Left ventricle myocardium inferior (tissue), 1 donor: Measurements from ENCODE around the gene SH3BGRL3. TPM values are rescaled to one million over a fixed set of nuclear protein-coding genes. Genes with fewer than 3 reads are reported as not detected.

Experiments used
- DNase-seq: peaks from one replicate; pipeline ENCODE4 v3.0.0-alpha.2; 2020
- H3K27ac ChIP-seq: fragments of 200-600 bp; replicated peaks from 2 replicates; pipeline ENCODE4 v1.8.0; 2021
- H3K27me3 ChIP-seq: fragments of 200-600 bp; 2 replicates; pipeline ENCODE4 v1.8.0; 2021; ENCODE audit warnings: low read depth
- H3K36me3 ChIP-seq: fragments of 200-600 bp; 2 replicates; pipeline ENCODE4 v1.8.0; 2021
- H3K4me1 ChIP-seq: fragments of 200-600 bp; 2 replicates; pipeline ENCODE4 v1.8.0; 2021
- H3K4me3 ChIP-seq: fragments of 200-600 bp; 2 replicates; pipeline ENCODE4 v1.8.0; 2021; ENCODE audit warnings: mild to moderate bottlenecking, moderate library complexity
- H3K9me3 ChIP-seq: fragments of 200-600 bp; replicated peaks from 2 replicates; pipeline ENCODE4 v1.8.0; 2021
- CTCF ChIP-seq: fragments of 200-600 bp; IDR thresholded peaks from 2 replicates; pipeline ENCODE4 v1.8.0; 2021; ENCODE audit warnings: antibody characterized with exemption, mild to moderate bottlenecking, borderline replicate concordance
- intact Hi-C: fragments of 100-400 bp; cut with micrococcal nuclease; formaldehyde crosslinking; loops from one replicate; pipeline ENCODE4 v1.11.0; 2022
- total RNA-seq: library from RNA; stranded (reverse); fragmentation: NEBNext Ultra II Directional; extraction: Animal tissue kit (Norgen Biotek cat#: 25700); gene quantifications from one replicate; pipeline ENCODE4 v1.2.1, GENCODE V29; 2021
- donor health status: DM: no; HTN: yes; CAD: no; lungs with severe emphysema.

SH3BGRL3 gene
- total RNA-seq, 1 donor from 2014 or later: 32.1 TPM

GRCh38 chr1:26278724-26279455 lies 996 bp upstream of the SH3BGRL3 start:
- H3K27ac ChIP-seq: peak overlapping the region; percentile 98
- peak overlapping the region; percentile 92 for H3K4me3 ChIP-seq
- peaks cover 92% of the 10 kb centered on the region for H3K4me1 ChIP-seq
- TF ChIP-seq CTCF: no peak
- H3K27me3 ChIP-seq: no peaks in the 10 kb centered on the region
- peaks cover 37% of the 10 kb centered on the region for H3K36me3 ChIP-seq
- intact Hi-C loops: loop anchor here (5.0 kb wide), 1 partner anchor 43 kb away; no protein-coding TSS in a partner anchor
- no peaks in the 10 kb centered on the region for H3K9me3 ChIP-seq
- no peak for DNase-seq

DNA sequence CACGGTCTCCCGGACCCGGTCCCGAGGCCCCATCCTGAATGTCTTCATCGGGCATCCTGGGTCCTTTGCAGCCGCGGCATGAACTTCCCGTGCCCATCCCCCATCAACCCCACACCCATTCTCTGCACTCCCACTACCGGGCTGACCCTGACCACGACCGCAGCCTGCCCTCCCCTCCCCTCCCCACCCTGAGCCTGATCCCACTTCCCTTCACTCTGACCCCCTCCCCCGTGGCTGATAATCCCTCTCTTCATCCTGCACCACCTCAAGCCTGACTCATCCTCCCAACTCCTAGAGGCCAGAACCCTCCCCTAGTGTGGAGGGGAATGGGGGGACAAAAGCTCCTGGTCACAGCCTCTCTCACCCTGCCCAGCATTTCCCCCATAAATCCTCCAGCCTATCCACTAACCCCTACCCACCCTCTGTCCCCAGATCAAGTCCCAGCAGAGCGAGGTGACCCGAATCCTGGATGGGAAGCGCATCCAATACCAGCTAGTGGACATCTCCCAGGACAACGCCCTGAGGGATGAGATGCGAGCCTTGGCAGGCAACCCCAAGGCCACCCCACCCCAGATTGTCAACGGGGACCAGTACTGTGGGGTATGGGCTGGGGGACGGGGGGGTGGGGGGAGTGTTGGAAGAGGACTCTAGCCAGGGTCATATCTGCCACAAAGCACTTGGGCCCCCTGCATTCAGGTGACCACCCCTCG lies 602 bp downstream of the SH3BGRL3 start:
- intact Hi-C loops: no loop called here
- peaks cover 26% of the 10 kb centered on the region for H3K36me3 ChIP-seq
- H3K4me3 ChIP-seq: peak overlapping the region; percentile 92
- H3K9me3 ChIP-seq: no peaks in the 10 kb centered on the region
- no peak for TF ChIP-seq CTCF
- no peak for DNase-seq
- H3K27ac ChIP-seq: peak overlapping the region; percentile 98
- no peaks in the 10 kb centered on the region for H3K27me3 ChIP-seq
- peaks cover 92% of the 10 kb centered on the region for H3K4me1 ChIP-seq

GRCh38 chr1:26281091-26281958 lies 1.4 kb downstream of the SH3BGRL3 start:
- intact Hi-C loops: no loop called here
- H3K9me3 ChIP-seq: no peaks in the 10 kb centered on the region
- peaks cover 92% of the 10 kb centered on the region for H3K4me1 ChIP-seq
- no peak for DNase-seq
- TF ChIP-seq CTCF: no peak
- H3K36me3 ChIP-seq: peaks cover 26% of the 10 kb centered on the region
- H3K27me3 ChIP-seq: no peaks in the 10 kb centered on the region
- H3K27ac ChIP-seq: peak overlapping the region; percentile 98
- peak overlapping the region; percentile 92 for H3K4me3 ChIP-seq

- intact Hi-C loops: no loop called here
- Histone ChIP-seq H3K9me3 (no peaks in the 10 kb centered on the region), H3K27ac (peak overlapping the region; percentile 98), H3K4me3 (peak overlapping the region; percentile 92), H3K36me3 (peaks cover 20% of the 10 kb centered on the region), H3K4me1 (peaks cover 92% of the 10 kb centered on the region), H3K27me3 (no peaks in the 10 kb centered on the region)
- DNase-seq: peak; percentile 56
- TF ChIP-seq CTCF: no peak
Measured at GRCh38 chr1:26281971-26282370, 2.1 kb downstream of the SH3BGRL3 start.

- TF ChIP-seq CTCF: no peak
- H3K9me3 ChIP-seq: no peaks in the 10 kb centered on the region
- H3K4me3 ChIP-seq: peak overlapping the region; percentile 92
- peaks cover 92% of the 10 kb centered on the region for H3K4me1 ChIP-seq
- H3K27ac ChIP-seq: peak overlapping the region; percentile 98
- intact Hi-C loops: no loop called here
- H3K36me3 ChIP-seq: peaks cover 15% of the 10 kb centered on the region
- no peaks in the 10 kb centered on the region for H3K27me3 ChIP-seq
- DNase-seq: no peak
Measured at GRCh38 chr1:26282401-26282918, 2.6 kb downstream of the SH3BGRL3 start.
